Tibial nerve (tissue), 4 donors: ENCODE measurements around the gene ORC5.

Experiments
- CTCF ChIP-seq, 5 experiments: fragments of 200-600 bp in 3 of 5; fragments of 450-650 bp in 2 of 5; sonication (generic) in 3 of 5; IDR thresholded peaks; one replicate each; pipeline ENCODE4 v1.5.1; 2016 to 2019; ENCODE audit warnings: antibody characterized with exemption in 5 of 5, mild to moderate bottlenecking in 3 of 5, moderate library complexity in 2 of 5
- EP300 ChIP-seq, 2 donors: sonication (generic); formaldehyde crosslinking; IDR thresholded peaks; one replicate each; pipeline ENCODE4 v1.6.1; 2017; ENCODE audit warnings: antibody characterized with exemption in 2 of 2, mild to moderate bottlenecking in 1 of 2
- POLR2A ChIP-seq, 2 donors: fragments of 450-650 bp; IDR thresholded peaks; one replicate each; pipeline ENCODE4 v1.6.1; 2017; ENCODE audit warnings: antibody characterized with exemption in 2 of 2, mild to moderate bottlenecking in 2 of 2, moderate library complexity in 2 of 2

GRCh38 chr7:104152468-104152867 is 55.3 kb downstream of the ORC5 start:
- TF ChIP-seq CTCF (IDR thresholded peaks at IDR 0.05) (no peak), EP300 (IDR thresholded peaks at IDR 0.05) (no peak), POLR2A (IDR thresholded peaks at IDR 0.05) (no peak)
